K562 (cell line): ENCODE measurements around the gene SNX20. TPM values are rescaled to one million over a fixed set of nuclear protein-coding genes. Genes with fewer than 3 reads are reported as not detected.

Experiments
- ATAC-seq: fragments of 200-7000 bp; cut with Tn5 transposase; 3 replicates; pipeline ENCODE4 v1.9.1; 2020; ENCODE audit warnings: moderate library complexity
- BruUV-seq: library from RNA; stranded (reverse); fragments of 400-500 nt; replicated peaks from 2 replicates; lab custom pipeline; 2021; lab: Mats Ljungman, UMichigan
- CTCF ChIA-PET: fragments of 300-600 bp; formaldehyde crosslinking; extraction: SDS; loops from one replicate; lab custom pipeline; 2021; ENCODE audit warnings: low intra/inter-chr PET ratio; lab: Yijun Ruan, JAX
- POLR2A ChIA-PET: fragments of 300-600, 350-650 bp; sonication (Branson Sonifier 250); formaldehyde crosslinking; extraction: SDS; loops from one replicate; lab custom pipeline; 2021; ENCODE audit warnings: antibody characterized with exemption, inconsistent platforms; lab: Yijun Ruan, JAX
- DNase-seq, 4 experiments: peaks; one replicate each; pipeline versions ENCODE4 v3.0.0 to v3.0.0-alpha.2; 2011 to 2018; ENCODE audit warnings: low spot score in 3 of 4, mixed read lengths in 3 of 4; ENCODE audit errors: extremely low read depth in 1 of 4
- FAIRE-seq: peaks from 2 replicates; lab custom pipeline; 2011; peaks lifted over from hg19 to GRCh38; lab: Jason Lieb, UNC
- H2AFZ ChIP-seq: 2 replicates; pipeline ENCODE4 v1.6.0; 2011; ENCODE audit warnings: low read depth, low read length, control low read depth, inconsistent platforms
- H3K27ac ChIP-seq: fragments of 200-600 bp; 3 replicates; pipeline ENCODE4 v1.8.0; 2011; ENCODE audit warnings: low read depth, mild to moderate bottlenecking, control low read depth, inconsistent platforms, low read length, moderate library complexity, mixed read lengths; ENCODE audit errors: extremely low read depth
- H3K27me3 ChIP-seq, 2 experiments: fragments of 300-600 bp in 1 of 2; 2 replicates in 1 of 2; 3 replicates in 1 of 2; pipeline versions ENCODE4 v1.6.0 to v1.8.0; 2011; ENCODE audit warnings: inconsistent platforms in 2 of 2, low read length in 2 of 2, mild to moderate bottlenecking in 1 of 2, mixed read lengths in 1 of 2, moderate library complexity in 1 of 2; ENCODE audit not compliant: control insufficient read depth in 2 of 2, insufficient read depth in 2 of 2
- H3K36me3 ChIP-seq: fragments of 300-600 bp; 3 replicates; pipeline ENCODE4 v1.8.0; 2011; ENCODE audit warnings: mild to moderate bottlenecking, low read length, inconsistent platforms; ENCODE audit not compliant: control insufficient read depth, insufficient read depth
- H3K4me1 ChIP-seq, 2 experiments: fragments of 200-600 bp in 1 of 2; replicated peaks in 1 of 2; 2 replicates in 1 of 2; 3 replicates in 1 of 2; pipeline versions ENCODE4 v1.5.1 to v1.8.0; 2011; ENCODE audit warnings: inconsistent platforms in 2 of 2, low read length in 2 of 2, mild to moderate bottlenecking in 1 of 2, mixed read lengths in 1 of 2, moderate library complexity in 1 of 2; ENCODE audit not compliant: control insufficient read depth in 2 of 2, insufficient read depth in 2 of 2
- H3K4me2 ChIP-seq: 2 replicates; pipeline ENCODE4 v1.6.1; 2011; ENCODE audit warnings: low read length, control low read depth, inconsistent platforms, mixed read lengths; ENCODE audit not compliant: insufficient read depth
- H3K4me3 ChIP-seq: fragments of 200-600 bp; sonication (generic), shearing (Covaris generic); 2 replicates; pipeline ENCODE4 v1.5.1; 2016; ENCODE audit warnings: control low read depth, inconsistent platforms
- H3K79me2 ChIP-seq: fragments of 200-600 bp; 3 replicates; pipeline ENCODE4 v1.8.0; 2011; ENCODE audit warnings: low read length, inconsistent platforms; ENCODE audit not compliant: control insufficient read depth, insufficient read depth
- H3K9ac ChIP-seq, 2 experiments: 2 replicates each; pipeline versions ENCODE4 v1.6.0 to v1.6.1; 2011; ENCODE audit warnings: low read depth in 2 of 2, low read length in 2 of 2, control low read depth in 1 of 2, inconsistent platforms in 1 of 2, mild to moderate bottlenecking in 1 of 2, mixed read lengths in 1 of 2; ENCODE audit not compliant: insufficient read depth in 1 of 2
- H3K9me1 ChIP-seq: one replicate; pipeline ENCODE4 v1.6.0; 2011; ENCODE audit warnings: inconsistent platforms, mild to moderate bottlenecking, low read length, moderate library complexity; ENCODE audit not compliant: control insufficient read depth, insufficient read depth
- H3K9me3 ChIP-seq: replicated peaks from 2 replicates; pipeline ENCODE4 v1.5.1; 2011; ENCODE audit warnings: low read depth, low read length, inconsistent platforms; ENCODE audit not compliant: control insufficient read depth, insufficient read depth
- H4K20me1 ChIP-seq: replicated peaks from 2 replicates; pipeline ENCODE4 v1.6.1; 2011; ENCODE audit warnings: low read length, inconsistent platforms, mixed read lengths; ENCODE audit not compliant: control insufficient read depth, insufficient read depth
- GTF2E2 ChIP-seq: fragments of 200-800 bp; sonication (Bioruptor generic); IDR thresholded peaks from 2 replicates; pipeline ENCODE4 v1.6.1; 2016; ENCODE audit warnings: missing genetic modification characterization, missing compliant biosample characterization
- KDM1A ChIP-seq, 2 experiments: fragments of 450-650 bp; IDR thresholded peaks; 2 replicates each; pipeline ENCODE4 v1.6.1; 2016; ENCODE audit warnings: mild to moderate bottlenecking in 2 of 2
- TCF7 ChIP-seq: sonication (generic); IDR thresholded peaks from 2 replicates; pipeline ENCODE4 v1.6.1; 2016; ENCODE audit warnings: antibody characterized with exemption, borderline replicate concordance
- ZKSCAN1 ChIP-seq: fragments of 150-350 bp; IDR thresholded peaks from 2 replicates; pipeline ENCODE4 v1.6.1; 2016; ENCODE audit warnings: low read depth, low read length
- ZNF586 ChIP-seq: fragments of 450-650 bp; formaldehyde crosslinking; conservative IDR thresholded peaks from 2 replicates; pipeline ENCODE4 v1.4.0; 2020; ENCODE audit warnings: mild to moderate bottlenecking, moderate library complexity
- WGBS: fragments of 100-300 bp; shearing (Covaris generic); methylation state at CpG from one replicate; pipeline ENCODE4 v1.1.6; 2016; ENCODE audit warnings: low coverage, mixed read lengths; ENCODE audit not compliant: insufficient coverage; ENCODE audit errors: missing lambda C conversion rate; 5-methylcytosine and 5-hydroxymethylcytosine counted together
- in situ Hi-C: fragments of 300-500 bp; cut with MboI; formaldehyde crosslinking; loops from 4 replicates; pipeline ENCODE4 v1.15.0; 2018; ENCODE audit warnings: inconsistent platforms, mixed read lengths
- intact Hi-C: fragments of 100-400 bp; cut with micrococcal nuclease; formaldehyde crosslinking; loops from 2 replicates; pipeline ENCODE4 v1.14.2; 2022
- polyA plus RNA-seq, 8 experiments: library from polyadenylated mRNA; depleted of rRNA in 4 of 8; stranded (reverse) in 5 of 8; unstranded in 3 of 8; fragments of >200 nt; fragmentation: Nextera tagmentation in 2 of 8; fragmentation: Illumina TruSeq in 1 of 8; extraction: Ambion mirVana in 2 of 8; extraction: Trizol in 1 of 8; gene quantifications; 2 replicates each; pipeline versions ENCODE4 v1.2.1 to v1.2.3, GENCODE V29; 2011 to 2014; ENCODE audit warnings: inconsistent platforms in 1 of 8, missing spikeins in 1 of 8
- total RNA-seq, 7 experiments: library from RNA; depleted of rRNA in 6 of 7; stranded (reverse); fragments of >200 nt in 6 of 7; fragmentation: Illumina TruSeq in 2 of 7; extraction: Trizol in 2 of 7; gene quantifications; 2 replicates each; pipeline versions ENCODE4 v1.2.1 to v1.2.3, GENCODE V29; 2011 to 2021; ENCODE audit warnings: low replicate concordance in 1 of 7
- TF ChIP-seq, protein P1 (sequence below): sonication (generic); formaldehyde crosslinking; IDR thresholded peaks from 2 replicates; pipeline ENCODE4 v1.8.1; 2023; ENCODE audit warnings: missing genetic modification reagents, mild to moderate bottlenecking, borderline replicate concordance
- TF ChIP-seq, protein P2 (sequence below), 2 experiments: fragments of 450-650 bp; conservative IDR thresholded peaks; 2 replicates each; pipeline ENCODE4 v1.6.1; 2017; ENCODE audit warnings: mild to moderate bottlenecking in 2 of 2, moderate library complexity in 2 of 2
- TF ChIP-seq, protein P3 (sequence below): fragments of 250-450 bp; sonication (Bioruptor Pico); IDR thresholded peaks from 2 replicates; pipeline ENCODE4 v1.5.0; 2021; ENCODE audit warnings: mild to moderate bottlenecking, borderline replicate concordance
- TF ChIP-seq, protein P4 (sequence below), 3 experiments: IDR thresholded peaks in 2 of 3; conservative IDR thresholded peaks in 1 of 3; 2 replicates each; pipeline ENCODE4 v1.5.1; 2011 to 2012; ENCODE audit warnings: low read length in 3 of 3, mild to moderate bottlenecking in 3 of 3, control low read depth in 2 of 3, improper control_type of control experiment in 1 of 3, inconsistent platforms in 1 of 3, low read depth in 1 of 3, mixed read lengths in 1 of 3, moderate library complexity in 1 of 3; ENCODE audit not compliant: insufficient read depth in 2 of 3

SNX20 gene
- total and polyA plus RNA-seq, 9 of the 15 experiments (the other 6 are each of a cell fraction or from before 2014, with no cell fraction given), result 0.04 to 0.07 TPM; not detected in 7

DNA sequence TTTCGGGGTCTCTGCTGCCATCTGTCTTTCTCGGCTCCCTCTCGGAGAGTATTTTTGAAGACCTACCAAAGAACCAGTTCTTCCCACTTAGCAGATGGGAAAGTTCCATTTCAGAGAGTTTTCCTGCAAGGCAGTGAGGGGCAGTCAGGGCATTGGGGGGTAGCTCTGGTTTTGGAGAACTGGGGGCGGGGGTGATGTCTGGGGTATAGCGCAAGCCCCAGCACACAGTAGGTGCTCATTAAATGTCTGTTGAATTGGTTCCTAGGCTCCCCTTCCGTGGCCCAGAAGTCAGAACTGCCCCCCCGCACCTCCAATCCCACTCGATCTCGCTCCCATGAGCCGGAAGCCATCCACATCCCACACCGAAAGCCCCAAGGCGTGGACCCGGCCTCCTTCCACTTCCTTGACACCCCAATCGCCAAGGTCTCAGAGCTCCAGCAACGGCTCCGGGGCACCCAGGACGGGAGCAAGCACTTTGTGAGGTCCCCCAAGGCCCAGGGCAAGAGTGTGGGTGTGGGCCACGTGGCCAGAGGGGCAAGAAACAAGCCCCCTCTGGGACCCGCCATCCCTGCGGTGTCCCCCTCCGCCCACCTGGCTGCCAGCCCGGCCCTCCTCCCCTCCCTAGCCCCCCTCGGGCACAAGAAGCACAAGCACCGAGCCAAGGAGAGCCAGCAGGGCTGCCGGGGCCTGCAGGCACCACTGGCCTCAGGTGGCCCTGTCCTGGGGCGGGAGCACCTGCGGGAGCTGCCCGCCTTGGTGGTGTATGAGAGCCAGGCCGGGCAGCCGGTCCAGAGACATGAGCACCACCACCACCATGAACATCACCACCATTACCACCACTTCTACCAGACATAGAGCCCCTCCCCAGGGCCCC, 47.9 kb downstream of the SNX20 start:
- Histone ChIP-seq H2AFZ (no peak overlapping the region), H3K4me1 (peaks cover 0 to 7% of the 10 kb centered on the region in 2 experiments; a peak in 2 of 5 replicates), H3K27me3 (peaks cover 6 to 41% of the 10 kb centered on the region in 2 experiments; a peak in 4 of 5 replicates), H3K9ac (no peak overlapping the region), H3K9me1 (no peaks in the 10 kb centered on the region), H3K36me3 (no peaks in the 10 kb centered on the region), H3K9me3 (no peaks in the 10 kb centered on the region), H3K4me3 (no peak overlapping the region), H4K20me1 (no peaks in the 10 kb centered on the region), H3K79me2 (no peaks in the 10 kb centered on the region), H3K4me2 (no peak overlapping the region), H3K27ac (no peak overlapping the region)
- no peak for DNase-seq
- intact Hi-C loops, result no loop called here
- no TSS peak for BruUV-seq
- POLR2A ChIA-PET, result interaction anchor here (0.6 kb wide), 2 partner anchors 98 to 261 kb away, joined by 3 read pairs; no protein-coding TSS in a partner anchor
- no peak for FAIRE-seq
- WGBS, result 8% methylated on average over 24 of the region's 30 CpGs
- in situ Hi-C loops, result no loop called here
- no peak for ATAC-seq
- CTCF ChIA-PET, result no interaction called here
- TF ChIP-seq, protein P1, sequence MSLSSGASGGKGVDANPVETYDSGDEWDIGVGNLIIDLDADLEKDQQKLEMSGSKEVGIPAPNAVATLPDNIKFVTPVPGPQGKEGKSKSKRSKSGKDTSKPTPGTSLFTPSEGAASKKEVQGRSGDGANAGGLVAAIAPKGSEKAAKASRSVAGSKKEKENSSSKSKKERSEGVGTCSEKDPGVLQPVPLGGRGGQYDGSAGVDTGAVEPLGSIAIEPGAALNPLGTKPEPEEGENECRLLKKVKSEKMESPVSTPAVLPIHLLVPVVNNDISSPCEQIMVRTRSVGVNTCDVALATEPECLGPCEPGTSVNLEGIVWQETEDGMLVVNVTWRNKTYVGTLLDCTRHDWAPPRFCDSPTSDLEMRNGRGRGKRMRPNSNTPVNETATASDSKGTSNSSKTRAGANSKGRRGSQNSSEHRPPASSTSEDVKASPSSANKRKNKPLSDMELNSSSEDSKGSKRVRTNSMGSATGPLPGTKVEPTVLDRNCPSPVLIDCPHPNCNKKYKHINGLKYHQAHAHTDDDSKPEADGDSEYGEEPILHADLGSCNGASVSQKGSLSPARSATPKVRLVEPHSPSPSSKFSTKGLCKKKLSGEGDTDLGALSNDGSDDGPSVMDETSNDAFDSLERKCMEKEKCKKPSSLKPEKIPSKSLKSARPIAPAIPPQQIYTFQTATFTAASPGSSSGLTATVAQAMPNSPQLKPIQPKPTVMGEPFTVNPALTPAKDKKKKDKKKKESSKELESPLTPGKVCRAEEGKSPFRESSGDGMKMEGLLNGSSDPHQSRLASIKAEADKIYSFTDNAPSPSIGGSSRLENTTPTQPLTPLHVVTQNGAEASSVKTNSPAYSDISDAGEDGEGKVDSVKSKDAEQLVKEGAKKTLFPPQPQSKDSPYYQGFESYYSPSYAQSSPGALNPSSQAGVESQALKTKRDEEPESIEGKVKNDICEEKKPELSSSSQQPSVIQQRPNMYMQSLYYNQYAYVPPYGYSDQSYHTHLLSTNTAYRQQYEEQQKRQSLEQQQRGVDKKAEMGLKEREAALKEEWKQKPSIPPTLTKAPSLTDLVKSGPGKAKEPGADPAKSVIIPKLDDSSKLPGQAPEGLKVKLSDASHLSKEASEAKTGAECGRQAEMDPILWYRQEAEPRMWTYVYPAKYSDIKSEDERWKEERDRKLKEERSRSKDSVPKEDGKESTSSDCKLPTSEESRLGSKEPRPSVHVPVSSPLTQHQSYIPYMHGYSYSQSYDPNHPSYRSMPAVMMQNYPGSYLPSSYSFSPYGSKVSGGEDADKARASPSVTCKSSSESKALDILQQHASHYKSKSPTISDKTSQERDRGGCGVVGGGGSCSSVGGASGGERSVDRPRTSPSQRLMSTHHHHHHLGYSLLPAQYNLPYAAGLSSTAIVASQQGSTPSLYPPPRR (CRISPR knock-in tag), result no peak
- TF ChIP-seq ZKSCAN1 (peak; percentile 72; the same call in 1 of the 2 replicates), ZNF586 (no peak), GTF2E2 (tag) (no peak), TCF7 (no peak), KDM1A (IDR thresholded peaks at IDR 0.05) (no peak)
- TF ChIP-seq, protein P2, sequence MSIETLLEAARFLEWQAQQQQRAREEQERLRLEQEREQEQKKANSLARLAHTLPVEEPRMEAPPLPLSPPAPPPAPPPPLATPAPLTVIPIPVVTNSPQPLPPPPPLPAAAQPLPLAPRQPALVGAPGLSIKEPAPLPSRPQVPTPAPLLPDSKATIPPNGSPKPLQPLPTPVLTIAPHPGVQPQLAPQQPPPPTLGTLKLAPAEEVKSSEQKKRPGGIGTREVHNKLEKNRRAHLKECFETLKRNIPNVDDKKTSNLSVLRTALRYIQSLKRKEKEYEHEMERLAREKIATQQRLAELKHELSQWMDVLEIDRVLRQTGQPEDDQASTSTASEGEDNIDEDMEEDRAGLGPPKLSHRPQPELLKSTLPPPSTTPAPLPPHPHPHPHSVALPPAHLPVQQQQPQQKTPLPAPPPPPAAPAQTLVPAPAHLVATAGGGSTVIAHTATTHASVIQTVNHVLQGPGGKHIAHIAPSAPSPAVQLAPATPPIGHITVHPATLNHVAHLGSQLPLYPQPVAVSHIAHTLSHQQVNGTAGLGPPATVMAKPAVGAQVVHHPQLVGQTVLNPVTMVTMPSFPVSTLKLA (conservative IDR thresholded peaks at IDR 0.05), result no peak
- TF ChIP-seq, protein P3, sequence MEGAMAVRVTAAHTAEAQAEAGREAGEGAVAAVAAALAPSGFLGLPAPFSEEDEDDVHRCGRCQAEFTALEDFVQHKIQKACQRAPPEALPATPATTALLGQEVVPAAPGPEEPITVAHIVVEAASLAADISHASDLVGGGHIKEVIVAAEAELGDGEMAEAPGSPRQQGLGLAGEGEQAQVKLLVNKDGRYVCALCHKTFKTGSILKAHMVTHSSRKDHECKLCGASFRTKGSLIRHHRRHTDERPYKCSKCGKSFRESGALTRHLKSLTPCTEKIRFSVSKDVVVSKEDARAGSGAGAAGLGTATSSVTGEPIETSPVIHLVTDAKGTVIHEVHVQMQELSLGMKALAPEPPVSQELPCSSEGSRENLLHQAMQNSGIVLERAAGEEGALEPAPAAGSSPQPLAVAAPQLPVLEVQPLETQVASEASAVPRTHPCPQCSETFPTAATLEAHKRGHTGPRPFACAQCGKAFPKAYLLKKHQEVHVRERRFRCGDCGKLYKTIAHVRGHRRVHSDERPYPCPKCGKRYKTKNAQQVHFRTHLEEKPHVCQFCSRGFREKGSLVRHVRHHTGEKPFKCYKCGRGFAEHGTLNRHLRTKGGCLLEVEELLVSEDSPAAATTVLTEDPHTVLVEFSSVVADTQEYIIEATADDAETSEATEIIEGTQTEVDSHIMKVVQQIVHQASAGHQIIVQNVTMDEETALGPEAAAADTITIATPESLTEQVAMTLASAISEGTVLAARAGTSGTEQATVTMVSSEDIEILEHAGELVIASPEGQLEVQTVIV, result no peak
- TF ChIP-seq, protein P4, sequence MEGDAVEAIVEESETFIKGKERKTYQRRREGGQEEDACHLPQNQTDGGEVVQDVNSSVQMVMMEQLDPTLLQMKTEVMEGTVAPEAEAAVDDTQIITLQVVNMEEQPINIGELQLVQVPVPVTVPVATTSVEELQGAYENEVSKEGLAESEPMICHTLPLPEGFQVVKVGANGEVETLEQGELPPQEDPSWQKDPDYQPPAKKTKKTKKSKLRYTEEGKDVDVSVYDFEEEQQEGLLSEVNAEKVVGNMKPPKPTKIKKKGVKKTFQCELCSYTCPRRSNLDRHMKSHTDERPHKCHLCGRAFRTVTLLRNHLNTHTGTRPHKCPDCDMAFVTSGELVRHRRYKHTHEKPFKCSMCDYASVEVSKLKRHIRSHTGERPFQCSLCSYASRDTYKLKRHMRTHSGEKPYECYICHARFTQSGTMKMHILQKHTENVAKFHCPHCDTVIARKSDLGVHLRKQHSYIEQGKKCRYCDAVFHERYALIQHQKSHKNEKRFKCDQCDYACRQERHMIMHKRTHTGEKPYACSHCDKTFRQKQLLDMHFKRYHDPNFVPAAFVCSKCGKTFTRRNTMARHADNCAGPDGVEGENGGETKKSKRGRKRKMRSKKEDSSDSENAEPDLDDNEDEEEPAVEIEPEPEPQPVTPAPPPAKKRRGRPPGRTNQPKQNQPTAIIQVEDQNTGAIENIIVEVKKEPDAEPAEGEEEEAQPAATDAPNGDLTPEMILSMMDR (IDR thresholded peaks at IDR 0.05 in 2 of 3, conservative IDR thresholded peaks at IDR 0.05 in 1 of 3; ENCODE audit: insufficient read depth in 2 of 3, low read depth in 1 of 3, low read length in 3 of 3), result 0 out of 6 replicates have a peak, but pooled peaks of 1 of the 3 experiments have one; percentile 8
